HUDEP-2 (cell line): Measurements from ENCODE around the gene ARSG.
A peak's percentile ranks its signal among the peaks of the same experiment; 100 is the strongest.
"Not testable (repeated sequence)": the region's sequence is repeated elsewhere in the genome, so short reads cannot be mapped to it uniquely, and the experiment has no call there.

Experiments
- DNase-seq, 76 experiments: peaks; one replicate each; lab custom pipeline; 2025; ENCODE audit not compliant: unreplicated experiment in 76 of 76; lab: John Stamatoyannopoulos, UW

Gene ARSG

DNA sequence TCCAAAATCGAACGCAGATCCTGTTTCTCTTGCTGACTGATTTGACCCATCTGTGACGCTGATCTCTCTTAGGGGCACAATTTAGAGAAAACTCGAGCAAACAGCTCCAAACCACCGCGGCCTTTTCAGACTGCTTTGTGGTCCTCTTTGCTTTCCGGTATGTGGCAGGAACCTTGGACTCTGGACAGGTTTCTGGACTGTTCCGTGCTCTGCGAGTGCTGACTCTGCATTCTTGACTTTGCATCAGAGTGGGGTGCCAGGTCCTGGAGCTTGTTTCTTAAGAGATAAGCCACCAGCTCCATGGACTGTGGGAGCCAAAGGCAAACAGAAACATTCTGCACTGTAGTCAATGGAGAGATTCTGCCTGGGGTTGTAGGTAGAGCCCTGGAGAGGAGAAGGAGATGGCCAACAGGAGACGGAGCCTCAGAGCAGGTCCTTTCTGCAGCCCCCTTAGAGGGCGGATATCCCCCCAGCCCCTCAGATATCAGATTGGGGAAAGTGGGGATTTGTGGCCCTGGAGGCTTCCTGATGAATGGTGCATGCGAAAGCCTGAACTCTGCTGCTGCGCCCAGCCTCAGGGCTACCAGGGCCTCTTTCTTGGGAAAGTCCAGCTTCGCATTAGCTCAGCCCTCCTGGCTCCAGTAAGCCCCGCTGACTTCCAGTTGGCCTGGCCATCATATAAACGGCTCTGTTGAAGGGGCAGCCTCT, 100.4 kb downstream of the ARSG start:
- no peak for DNase-seq

DNA sequence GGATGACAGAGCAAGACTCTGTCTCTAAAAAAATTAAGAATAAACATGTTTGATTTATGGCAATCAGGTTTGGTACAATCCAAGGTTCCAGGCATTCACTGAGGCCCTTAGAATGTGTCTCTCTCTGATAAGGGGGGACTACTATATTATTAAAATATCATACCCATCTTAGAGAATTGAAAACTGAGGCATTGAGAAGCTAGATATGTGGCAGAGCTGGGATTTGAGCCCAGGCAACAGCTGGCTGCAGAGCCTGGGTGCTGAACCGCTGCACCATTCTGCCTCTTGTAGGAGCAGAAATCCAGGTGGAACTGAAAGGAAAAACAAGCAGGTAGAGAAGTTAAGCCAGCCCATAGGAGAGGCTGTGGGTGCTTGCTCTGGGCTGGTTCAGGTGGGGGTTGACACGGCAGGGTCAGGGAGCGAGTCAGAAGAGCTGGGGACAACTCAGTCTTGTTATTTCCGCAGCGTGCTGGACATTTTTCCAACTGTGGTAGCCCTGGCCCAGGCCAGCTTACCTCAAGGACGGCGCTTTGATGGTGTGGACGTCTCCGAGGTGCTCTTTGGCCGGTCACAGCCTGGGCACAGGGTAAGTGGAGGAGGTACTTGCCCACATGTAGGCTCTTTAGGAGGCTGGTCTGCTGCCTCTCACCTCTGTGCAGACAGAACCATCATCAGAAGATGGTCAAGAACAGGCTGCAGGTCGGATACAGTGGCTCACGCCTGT, 103.5 kb downstream of the ARSG start:
- no peak for DNase-seq

DNA sequence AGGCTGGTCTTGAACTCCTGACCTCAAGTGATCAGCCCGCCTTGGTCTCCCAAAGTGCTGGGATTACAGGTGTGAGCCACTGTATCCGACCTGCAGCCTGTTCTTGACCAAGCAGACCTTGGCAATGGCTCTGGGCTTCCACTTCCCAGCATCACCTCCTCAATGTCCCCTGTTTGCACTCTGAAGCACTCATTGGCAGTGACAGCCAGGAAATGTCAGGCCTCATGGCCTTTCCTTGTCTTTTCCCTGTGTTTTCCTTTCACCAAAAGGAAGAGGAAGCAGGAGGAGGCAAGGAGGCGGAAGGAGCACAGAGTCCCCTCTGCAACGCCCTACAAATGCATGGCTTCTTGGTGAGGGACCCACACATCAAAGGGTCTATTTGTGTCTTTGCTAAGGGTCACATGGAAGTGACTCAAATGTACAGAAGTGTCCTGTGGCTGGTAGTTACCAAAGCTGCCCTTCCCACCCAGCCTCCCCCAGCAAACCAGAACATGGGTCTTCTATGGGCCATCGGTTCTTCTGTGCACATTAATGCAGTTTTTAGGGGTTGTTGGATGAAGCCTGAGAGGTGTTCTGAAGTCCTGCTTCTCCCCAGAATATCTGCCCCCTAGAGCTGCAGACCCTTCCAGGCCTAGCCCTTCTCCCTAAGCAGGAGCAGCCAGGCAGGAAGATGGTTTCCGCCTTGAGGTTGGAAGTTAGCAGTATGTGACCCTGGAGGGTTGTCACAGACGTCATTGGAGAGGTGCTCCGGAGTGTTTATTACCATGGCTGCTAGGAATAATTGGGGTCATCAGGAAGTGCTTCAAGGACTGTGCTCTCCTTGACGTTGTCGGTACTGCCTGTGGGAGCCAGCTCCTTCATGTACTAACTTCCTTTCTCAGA, 105.2 kb downstream of the ARSG start:
- DNase-seq = no peak

DNA sequence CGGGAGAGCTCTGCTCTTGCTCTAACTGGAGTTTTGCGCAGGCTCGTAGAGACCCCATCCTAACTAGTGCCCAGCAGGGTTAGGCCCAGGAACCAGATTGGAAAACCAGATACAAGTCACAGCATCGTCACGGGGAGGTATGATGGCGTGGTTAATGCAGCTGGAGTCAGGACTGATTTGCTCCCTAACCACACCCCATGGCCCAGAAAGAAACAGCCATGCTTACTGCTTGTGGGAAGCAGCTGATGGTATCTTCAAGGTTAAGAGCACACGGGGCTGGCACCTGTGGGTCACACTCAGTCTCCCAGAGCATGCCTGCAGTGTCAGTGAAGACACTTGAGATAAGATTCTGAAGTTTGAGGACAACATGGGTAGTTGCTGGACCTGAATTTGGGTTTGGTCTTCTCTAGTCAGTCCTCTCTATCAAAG, 105.8 kb downstream of the ARSG start:
- DNase-seq = no peak

DNA sequence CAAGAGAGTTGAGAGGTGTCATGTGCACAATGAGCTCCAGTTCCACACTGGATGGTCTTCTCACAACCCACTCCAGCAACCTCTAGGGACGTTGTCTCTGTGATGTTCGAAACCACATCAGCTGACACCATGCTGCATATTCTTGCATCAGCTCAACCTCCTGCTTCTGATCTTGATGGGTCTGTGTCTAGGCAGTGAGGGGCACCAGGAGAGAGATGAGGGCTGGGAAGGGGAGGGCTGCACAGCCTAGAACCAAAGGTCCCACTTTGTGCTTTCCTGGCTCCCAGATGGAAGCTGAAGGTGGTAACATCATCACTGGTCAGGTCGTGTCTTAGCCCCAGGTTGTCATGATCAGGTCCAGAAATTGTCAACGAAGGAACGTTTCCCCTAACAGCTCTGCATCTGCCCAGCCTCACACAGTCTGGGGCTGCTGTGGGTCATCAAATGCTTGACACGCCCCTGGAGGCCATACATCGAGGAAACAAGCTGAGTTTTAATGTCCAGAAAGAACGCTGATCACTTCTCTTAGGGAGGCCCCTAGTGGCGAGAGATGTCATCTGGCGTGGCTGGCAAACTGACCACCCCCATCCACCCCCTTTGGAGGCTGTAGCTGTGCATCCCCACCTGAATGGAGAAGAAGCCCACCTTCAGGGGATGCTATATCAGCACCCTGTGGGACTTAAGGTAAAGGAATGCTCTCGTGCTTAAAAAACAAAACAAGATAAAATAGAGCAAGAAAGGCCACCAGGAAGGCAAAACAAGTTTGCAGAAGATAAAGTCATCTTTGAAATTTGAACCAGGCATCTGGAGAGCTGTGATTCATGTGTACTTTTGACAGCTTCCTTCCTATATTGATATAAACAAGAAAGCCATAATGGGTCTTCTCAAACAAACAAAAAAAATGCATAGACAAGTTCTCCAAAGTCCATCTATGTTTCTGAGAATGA, 107.7 kb downstream of the ARSG start:
- DNase-seq = peak in 30 of 76 experiments; percentile 3 to 57 (median 22)

DNA sequence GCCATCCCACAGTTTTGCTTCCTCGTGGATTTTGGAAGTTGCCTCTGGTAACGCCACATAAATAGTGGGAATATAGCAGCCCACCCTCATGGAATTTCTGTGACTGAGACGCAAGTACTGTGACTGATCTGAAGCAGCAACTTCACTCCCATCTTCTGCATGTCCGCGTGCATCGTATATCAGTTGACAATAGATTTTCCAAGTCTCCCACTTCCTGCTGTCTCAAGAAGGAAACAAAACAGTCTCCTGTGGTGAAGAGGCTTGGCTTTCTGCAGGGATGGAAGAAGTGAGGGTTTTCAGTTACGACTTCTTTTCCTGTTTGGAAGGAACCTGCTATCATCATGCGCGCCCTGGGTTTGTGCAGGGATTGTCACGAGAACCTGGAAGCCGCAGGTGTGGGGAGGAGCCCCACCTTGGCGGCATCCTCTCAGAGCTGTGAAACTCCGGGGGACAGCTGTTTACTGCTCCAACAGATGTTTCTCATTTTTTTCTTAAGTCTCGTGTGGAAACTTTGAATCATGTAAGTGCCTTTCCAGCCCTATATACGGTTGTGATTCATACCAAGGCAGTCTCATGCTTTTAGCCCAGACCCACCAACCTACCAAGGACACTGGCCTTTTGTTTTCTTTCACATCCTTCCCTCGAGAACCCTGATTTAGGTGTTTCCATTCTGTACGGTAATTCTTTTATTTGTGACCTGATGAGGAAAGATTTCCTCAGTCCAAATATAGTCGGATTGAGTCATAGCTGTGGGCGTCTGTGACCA, 108.5 kb downstream of the ARSG start:
- no peak for DNase-seq

DNA sequence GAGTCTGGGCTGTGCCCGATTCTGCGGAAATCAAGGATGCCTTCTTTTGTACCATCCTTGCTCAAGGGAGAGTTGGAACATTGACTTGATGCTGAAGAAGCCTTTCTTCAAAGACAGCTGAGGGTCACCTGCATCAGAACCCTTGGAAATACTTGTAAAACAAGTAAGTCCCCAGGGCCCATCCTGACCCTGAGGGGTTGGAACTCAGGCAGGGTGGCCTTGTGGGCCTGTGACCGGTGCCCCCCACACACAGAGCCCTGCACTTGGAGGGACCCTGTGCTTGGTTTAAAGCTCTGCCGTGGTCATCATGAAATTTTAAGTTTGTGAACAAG, 109.1 kb downstream of the ARSG start:
- DNase-seq = no peak

DNA sequence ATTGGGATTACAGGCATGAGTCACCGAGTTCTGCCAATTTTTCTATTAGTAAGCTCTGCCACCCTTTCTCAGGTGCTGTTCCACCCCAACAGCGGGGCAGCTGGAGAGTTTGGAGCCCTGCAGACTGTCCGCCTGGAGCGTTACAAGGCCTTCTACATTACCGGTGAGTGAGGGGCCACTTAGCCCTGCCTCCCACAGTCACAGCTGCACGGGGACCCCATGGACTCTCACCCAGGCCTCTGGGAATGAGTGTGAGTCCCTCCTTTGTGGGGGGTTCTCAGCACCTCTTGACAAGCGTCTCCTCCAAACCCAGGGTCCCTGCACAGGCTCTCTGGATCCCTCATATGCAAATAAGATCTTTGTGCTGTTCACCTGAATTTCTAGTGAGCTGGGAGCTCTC, 110.0 kb downstream of the ARSG start:
- DNase-seq = no peak

DNA sequence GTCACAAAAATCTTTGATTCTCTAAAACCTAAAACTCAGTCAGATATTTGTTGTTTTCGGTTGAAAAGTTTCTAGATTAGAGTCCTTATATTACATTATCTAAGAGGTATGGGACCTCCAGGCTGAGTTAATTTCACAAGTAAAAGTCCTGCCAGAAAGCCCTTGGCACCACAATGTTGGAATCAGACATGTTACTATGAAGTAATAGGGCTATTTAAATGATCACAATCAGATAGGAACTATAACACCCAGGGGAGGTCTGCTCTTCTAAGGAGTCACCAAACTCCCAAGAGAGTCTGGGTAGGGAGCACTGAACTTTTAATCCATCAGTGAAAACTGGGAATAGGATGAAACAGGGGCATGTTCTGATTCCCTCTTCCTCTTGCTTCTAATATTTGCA, 111.8 kb downstream of the ARSG start:
- DNase-seq = no peak

DNA sequence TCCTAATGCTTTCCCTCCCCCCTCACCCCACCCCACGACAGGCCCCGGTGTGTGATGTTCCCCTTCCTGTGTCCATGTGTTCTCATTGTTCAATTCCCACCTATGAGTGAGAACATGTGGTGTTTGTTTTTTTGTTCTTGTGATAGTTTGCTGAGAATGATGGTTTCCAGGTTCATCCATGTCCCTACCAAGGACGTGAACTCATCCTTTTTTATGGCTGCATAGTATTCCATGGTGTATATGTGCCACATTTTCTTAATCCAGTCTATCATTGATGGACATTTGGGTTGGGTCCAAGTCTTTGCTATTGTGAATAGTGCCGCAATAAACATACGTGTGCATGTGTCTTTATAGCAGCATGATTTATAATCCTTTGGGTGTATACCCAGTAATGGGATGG, 112.5 kb downstream of the ARSG start:
- DNase-seq = not testable (repeated sequence)

DNA sequence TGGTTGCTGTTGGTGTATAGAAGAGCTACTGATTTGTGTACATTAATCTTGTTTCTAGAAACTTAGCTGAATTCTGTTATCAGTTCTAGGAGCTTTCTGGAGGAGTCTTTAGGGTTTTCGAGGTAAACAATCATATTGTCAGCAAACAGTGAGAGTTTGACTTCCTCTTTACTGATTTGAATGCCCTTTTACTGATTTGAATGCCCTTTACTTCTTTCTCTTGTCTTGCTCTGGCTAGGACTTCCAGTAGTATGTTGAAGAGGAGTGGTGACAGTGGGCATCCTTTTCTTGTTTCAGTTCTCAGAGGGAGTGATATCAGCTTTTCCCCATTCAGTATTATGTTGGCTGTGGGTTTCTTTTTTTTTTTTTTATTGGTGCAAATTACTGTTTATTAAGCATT, 116.4 kb downstream of the ARSG start:
- DNase-seq = not testable (repeated sequence)

DNA sequence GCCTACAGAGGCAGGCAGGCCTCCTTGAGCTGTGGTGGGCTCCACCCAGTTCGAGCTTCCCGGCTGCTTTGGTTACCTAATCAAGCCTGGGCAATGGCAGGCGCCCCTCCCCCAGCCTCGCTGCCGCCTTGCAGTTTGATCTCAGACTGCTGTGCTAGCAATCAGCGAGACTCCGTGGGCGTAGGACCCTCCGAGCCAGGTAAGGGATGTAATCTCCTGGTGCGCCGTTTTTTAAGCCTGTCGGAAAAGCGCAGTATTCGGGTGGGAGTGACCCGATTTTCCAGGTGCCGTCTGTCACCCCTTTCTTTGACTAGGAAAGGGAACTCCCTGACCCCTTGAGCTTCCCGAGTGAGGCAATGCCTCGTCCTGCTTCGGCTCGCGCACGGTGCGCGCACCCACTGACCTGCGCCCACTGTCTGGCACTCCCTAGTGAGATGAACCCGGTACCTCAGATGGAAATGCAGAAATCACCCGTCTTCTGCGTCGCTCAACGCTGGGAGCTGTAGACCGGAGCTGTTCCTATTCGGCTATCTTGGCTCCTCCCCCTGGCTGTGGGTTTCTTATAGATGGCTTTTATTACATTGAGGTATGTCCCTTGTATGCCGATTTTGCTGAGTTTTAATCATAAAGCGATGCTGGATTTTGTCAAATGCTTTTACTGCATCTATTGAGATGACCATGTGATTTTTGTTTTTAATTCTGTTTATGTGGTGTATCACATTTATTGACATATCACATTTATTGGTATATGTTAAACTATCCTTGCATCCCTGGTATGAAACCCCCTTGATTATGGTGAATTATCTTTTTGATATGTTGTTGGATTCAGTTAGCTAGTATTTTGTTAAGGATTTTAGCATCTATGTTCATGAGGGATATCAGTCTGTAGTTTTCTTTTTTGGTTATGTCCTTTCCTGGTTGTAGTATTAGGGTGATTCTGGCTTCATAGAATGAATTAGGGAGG, 122.6 kb downstream of the ARSG start:
- peak in 35 of 76 experiments; percentile 2 to 49 (median 22) for DNase-seq

DNA sequence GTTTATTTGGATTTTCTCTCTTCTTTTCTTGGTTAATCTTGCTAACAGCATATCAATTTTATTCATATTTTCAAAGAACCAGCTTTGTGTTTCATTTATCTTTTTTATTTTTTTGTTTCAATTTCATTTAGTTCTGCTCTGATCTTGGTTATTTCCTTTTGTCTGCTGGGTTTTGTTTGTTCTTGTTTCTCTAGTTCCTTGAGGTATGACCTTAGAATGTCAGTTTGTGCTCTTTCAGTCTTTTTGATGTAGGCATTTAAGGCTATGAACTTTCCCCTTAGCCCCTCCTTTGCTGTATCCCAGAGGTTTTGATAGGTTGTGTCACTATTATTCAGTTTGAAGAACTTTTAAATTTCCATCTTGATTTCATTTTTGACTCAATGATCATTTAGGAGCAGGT, 123.6 kb downstream of the ARSG start:
- DNase-seq = not testable (repeated sequence)

DNA sequence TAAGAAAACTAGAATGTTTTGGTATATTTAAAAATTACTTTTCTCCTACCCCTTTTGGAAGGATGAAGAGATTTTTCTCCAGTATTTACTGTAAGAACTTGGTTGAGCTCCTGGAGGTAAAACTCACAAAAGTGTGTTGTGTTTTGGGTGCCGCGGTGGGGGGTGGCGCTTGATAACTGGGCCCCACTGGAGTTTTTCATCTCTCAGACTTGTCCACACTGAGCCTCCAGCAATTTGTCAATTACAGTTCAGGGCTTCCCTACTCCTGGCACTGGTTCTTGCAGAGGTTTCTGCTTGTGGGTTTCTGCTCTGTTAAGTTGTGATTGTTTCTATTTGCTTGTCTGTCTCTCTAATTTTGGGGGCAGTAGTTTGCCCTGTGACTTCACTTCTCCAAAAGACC, 126.0 kb downstream of the ARSG start:
- no peak for DNase-seq

DNA sequence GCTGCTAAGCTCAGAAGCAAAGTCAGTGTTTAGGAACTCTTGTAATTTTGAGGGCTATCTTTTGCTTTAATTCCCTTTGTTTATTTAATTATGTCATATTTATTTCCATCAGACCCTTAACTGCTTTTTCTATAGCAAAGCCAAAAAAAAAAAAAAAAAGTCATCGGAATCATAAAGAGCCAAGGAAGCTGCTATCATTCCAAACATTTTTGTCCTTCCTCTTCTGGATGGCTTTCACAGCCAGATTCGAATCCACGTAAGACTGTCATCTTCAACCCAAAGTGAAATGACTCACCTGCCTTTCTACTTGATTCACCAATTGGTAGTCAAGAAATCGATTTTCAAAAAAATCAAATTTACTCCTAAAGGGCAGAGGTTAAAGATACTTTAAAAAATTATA, 127.6 kb downstream of the ARSG start:
- DNase-seq = no peak

DNA sequence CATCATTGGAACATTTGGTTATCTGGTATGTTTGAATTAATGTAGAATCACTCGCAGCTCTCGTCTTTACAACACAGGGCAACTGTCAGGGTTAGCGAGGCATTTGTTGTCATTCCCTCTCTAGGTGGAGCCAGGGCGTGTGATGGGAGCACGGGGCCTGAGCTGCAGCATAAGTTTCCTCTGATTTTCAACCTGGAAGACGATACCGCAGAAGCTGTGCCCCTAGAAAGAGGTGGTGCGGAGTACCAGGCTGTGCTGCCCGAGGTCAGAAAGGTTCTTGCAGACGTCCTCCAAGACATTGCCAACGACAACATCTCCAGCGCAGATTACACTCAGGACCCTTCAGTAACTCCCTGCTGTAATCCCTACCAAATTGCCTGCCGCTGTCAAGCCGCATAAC, 128.8 kb downstream of the ARSG start:
- no peak for DNase-seq

DNA sequence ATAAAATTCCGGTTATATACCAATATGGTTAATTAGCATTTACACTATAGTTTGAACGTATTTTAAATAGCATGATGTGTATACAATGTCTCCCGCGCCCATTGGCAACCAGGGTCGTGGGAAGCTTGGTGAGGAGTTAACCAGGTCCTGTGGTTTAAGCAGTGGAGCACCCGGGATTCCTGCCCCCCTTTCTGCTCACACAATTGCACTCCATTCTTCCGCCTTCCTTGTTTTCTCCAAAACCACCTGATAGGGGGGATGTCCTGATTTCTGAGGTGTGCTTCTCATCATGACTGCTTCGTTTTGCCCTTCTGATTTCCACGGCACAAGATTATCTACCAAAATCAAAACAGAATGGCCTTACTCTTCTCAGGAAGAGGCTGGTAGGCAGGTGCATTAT, 130.2 kb downstream of the ARSG start:
- no peak for DNase-seq

DNA sequence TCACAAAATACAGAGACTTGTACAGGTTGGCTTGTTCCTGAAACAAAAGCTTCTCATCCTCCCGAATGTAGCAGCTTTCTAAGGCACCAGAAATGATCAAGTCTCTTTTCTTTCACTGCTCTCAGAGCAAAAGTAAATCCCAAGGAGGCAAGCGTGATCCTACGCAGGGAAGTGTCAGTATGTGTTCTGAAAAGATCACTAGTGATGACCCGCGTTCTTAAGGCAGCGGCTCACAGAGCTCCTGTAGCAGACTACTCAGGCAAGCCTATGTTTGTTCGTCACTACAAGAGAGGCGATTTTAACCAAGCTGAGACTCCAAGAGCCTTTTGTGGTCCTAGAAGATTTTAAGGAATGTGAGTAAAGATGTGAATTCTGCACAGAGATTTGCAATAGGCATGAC, 131.5 kb downstream of the ARSG start:
- no peak for DNase-seq

DNA sequence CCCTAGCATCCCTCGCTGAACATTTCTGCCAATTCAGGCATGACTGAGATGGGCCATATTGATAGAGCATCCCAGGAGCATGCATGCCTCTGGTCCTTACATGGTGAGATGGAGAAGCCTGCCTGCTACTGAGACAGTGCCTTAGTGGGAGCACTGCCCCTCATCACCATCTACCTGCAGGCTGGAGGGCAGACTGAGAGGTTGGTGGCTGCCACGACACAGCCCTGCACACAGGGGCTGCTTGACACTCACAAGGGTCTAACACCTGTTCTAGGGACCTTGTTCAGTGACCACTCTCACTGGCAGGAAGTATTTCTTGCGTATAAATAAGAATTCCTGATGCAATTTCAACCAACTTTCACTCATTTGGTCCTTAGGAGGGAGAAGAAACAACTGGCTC, 132.0 kb downstream of the ARSG start:
- no peak for DNase-seq
